Glomerular visceral epithelial cell (primary cell): ENCODE results near the gene QKI.

Experiments used
- DNase-seq: peaks from one replicate; pipeline ENCODE4 v3.0.0-alpha.2; 2016; ENCODE audit errors: extremely low spot score

Gene QKI

DNA sequence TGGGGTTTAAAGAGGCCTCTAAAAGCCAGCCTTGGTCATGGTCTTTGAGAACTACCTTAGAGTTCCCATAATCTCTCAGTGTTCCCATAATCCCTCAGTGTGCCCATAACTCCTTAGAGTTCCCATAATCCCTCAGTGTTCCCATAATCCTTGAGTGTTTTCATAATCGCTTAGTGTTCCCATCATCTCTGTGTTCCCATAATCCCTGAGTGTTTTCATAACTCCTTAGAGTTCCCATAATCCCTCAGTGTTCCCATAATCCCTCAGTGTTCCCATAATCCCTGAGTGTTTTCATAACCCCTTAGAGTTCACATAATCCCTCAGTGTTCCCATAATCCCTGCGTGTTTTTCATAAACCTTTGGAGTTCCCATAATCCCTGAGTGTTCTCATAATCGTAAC lies 199.2 kb downstream of the QKI start:
- DNase-seq = no peak

DNA sequence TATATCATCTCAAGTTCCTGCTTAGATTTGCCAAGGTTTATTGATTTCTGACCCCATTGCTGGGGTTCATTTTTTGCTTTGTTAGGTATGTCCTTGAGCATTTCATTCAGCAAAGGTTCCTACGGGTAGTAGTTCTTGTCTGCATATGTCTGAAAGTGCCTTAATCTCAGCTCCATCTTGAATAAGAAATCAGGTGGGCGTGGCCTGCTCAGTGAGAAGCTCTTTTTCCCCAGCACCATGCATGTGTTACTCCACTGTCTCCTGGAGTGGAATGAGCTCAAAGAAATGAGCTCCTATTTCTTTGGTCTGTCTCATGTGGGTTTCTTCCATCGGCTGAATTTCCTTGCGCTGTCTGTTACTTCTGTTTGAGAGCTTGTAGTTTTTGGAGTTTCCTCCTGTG lies 201.9 kb downstream of the QKI start:
- DNase-seq = no peak

DNA sequence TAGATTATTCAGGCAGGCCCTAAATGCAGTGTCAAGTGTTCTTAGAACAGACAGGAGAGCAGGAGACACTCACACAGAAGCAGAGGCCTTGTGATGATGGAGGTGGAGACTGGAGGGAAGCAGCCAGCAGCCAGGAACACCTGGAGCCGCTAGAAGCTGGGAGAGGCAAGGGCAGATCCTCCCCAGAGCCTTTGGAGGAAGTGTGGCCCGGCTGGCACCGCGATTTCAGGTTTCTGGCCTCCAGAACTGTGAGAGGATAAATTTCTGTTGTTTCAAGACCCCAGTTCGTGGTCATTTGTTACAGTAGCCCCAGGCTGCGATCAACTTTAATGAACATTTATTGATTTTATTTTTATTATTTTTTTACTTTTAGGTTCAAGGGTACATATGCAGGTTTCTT lies 203.0 kb downstream of the QKI start:
- DNase-seq = no peak

- DNase-seq = no peak
Measured at GRCh38 chr6:163620101-163620500, 205.6 kb downstream of the QKI start.

DNA sequence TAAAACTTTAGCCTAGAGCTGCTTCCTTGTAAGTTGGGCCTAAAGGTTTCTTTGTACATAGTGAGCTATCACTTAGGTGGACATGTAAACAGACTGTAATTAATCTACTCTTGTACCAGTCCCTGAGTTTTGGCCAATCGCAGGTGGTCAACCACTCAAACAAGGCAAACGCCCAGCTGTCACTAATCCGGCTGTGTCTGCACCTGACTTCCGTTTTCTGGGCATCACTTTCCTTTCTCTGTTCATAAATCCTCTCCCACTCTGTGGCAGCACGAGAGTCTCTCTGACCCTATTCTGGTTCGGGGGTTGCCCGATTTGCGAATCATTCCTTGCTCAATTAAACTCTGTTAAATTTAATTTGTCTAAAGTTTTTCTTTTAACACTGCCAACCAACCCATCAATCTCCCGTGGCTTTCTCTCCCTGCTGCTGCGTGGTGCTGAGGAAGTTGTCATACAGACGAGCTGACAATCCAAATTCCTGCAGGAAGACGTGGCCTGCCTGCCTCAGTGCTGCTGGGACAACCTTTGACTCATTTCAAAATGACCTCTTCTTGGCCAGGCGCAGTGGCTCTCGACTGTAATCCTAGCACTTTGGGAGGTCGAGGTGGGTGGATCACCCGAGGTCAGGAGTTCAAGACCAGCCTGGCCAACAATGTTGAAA lies 206.3 kb downstream of the QKI start:
- peak; percentile 28 for DNase-seq

- no peak for DNase-seq
Measured at GRCh38 chr6:163625265-163625664, 210.7 kb downstream of the QKI start.

DNA sequence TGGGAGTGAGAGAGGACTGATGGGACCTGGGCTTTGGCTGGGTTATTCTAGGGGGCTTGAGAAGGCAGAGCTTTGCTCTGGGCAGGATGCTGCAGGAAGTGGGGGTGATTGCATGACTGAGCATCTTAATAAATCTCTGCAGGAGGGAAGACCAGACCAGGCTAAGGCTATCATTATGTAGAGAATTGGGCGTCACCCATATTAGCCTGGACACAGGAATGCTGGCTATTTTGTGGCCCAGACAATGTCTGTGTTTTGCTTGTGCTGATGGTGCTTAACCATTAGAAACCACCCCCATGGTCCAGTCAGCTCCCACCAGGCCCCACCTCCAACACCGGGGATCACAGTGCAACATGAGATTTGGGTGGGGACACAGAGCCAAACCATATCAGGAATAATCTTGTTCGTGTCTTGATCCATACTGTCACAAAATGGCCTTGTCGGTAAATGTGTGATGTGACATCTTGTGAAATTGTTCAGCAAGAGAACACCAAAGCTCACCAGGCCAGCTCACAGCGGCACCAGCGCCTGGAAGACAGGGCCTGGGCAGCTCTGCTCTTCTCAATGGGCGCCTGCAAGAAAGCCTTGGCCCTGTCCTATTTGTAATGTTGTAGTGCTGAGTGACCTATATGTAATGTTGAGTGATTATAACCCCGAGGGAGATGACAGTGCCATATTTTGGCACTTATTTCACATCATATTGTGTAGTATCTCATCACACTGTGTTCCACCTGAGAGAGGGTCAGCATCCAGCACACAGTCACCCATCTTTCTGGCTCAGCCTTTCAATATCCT lies 211.8 kb downstream of the QKI start:
- DNase-seq = peak; percentile 86

- DNase-seq = no peak
Measured at GRCh38 chr6:163627274-163628062, 212.9 kb downstream of the QKI start.
